NCI-H2029 treated with DMSO at 0.1 percent for 48 hours (cell line): ENCODE results near the gene C6orf89.
A peak's percentile ranks its signal among the peaks of the same experiment; 100 is the strongest.
"Not testable (repeated sequence)": the region's sequence is repeated elsewhere in the genome, so short reads cannot be mapped to it uniquely, and the experiment has no call there.

Source experiments
- DNase-seq: peaks from one replicate; lab custom pipeline; 2025; lab: John Stamatoyannopoulos, UW

C6orf89 gene

GRCh38 chr6:36947570-36948351, 62.0 kb downstream of the C6orf89 start:
- no peak for DNase-seq

DNA sequence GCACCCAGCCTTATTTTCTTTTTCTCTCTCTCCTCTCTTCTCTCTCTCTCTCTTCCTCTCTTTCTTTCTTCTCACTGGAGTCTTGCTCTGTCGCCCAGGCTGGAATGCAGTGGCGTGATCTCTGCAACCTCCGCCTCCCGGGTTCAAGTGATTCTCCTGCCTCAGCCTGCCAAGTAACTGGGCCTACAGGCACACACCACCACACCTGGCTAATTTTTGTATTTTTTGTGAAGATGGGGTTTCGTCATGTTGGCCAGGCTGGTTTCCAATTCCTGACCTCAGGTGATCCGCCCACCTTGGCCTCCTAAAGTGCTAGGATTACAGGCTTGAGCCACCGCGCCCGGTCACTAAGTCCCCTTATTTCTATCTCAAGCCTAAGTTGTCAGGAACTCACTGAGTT, 63.3 kb downstream of the C6orf89 start:
- not testable (repeated sequence) for DNase-seq

DNA sequence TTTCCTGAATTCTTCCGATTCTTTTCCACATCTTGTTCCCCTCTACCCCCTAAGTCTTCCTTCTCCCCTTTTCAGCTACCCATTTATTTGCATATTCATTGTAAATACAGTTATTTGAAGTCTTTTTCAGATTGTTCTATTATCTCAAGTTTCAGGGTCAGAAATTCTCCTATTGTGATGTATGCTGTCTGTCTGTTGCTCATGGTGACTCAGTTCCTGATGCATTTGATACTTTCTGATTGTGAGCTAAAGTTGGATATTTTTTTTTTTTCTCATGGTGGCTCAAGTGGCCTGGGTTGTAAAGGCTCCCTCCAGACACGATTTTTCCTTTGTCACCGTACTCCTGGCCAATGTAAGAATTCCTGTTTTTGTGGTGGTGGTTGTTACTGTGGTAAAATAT, 63.9 kb downstream of the C6orf89 start:
- DNase-seq = no peak

GRCh38 chr6:36953931-36954261, 68.1 kb downstream of the C6orf89 start:
- no peak for DNase-seq

DNA sequence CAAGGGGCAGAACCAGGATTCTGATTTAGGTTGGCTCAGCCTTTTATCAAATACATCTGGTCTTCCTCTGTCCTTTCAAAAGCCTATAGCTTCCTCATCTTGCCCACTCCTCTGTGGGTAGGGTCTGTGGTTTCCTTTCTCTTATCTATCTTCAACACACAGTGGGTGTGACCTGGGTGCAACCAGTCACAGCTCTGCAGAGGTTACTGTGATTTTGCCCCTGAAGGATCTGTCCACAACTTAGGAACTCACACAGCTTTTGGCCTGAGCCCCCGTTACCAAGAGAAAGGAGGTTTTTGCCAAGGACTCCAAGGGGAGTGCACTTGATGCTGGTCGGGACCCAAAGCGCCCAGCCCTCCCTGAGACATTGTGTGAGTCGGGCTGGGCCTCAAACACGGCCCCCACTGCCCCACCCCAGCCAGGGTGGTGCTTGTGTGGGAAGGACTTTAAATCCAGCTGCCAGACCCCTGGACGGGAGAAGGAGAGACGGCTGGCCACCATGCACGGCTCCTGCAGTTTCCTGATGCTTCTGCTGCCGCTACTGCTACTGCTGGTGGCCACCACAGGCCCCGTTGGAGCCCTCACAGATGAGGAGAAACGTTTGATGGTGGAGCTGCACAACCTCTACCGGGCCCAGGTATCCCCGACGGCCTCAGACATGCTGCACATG, 68.6 kb downstream of the C6orf89 start, which contains the start of gene PI16:
TSS of gene PI16 (plus strand) at position 477 of the 670 bp plus-strand sequence. CDS start at position 500, 23 bp downstream.
- DNase-seq = no peak

DNA sequence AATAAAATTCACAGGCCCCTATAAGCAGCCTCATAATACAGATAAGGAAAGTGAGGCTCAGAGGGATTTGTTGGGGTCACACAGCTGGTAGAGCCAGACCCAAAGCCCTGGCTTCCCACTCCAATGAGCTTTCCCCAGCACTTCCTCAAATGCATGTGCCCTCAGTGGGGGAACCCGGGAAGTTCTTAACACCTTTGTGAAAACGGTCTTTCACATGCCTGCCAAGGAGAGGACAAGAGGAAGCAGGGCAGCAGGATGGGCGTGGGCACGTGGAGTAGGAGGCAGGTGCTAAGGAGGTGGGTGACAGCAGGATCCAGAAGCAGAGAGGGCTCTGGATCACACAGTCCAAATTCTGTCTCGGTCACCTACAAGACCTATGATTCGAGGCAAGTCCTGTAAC, 69.4 kb downstream of the C6orf89 start:
- no peak for DNase-seq

DNA sequence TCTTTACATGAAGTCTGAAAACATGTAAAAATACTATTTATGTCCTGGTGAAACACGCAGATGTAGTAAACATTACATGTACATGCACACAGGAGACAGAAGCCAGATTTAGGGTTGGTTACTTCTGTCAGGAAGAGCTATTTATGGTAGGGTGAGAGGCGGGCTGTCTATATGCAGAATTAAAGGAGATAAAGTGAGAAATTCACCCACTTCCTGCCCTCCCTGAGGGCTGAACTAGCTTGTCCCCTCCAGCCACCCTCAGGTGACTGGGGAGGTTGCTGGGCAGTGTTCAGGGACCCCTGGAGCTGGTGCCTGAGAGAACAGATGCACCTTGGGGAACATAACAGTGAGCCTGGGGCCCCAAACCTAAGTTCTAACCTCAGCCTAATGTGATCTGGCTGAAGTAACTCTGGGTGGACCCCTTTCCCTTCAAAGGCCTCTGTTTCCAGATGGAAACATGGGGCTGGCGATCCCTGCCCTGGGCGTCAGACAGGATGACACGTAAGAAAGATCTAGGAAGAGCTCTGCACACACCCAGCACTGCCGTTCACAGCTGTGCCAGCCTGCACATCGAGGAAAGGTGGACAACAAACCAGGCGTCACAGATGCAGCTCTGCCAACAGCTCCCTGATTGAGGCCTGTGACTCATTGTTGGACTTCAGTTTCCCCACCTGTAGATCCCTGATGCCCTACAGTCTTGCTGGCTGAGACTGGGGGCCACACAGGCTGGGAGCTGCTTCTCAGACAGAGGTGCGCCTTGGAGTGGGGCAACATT, 70.1 kb downstream of the C6orf89 start:
- DNase-seq = no peak

DNA sequence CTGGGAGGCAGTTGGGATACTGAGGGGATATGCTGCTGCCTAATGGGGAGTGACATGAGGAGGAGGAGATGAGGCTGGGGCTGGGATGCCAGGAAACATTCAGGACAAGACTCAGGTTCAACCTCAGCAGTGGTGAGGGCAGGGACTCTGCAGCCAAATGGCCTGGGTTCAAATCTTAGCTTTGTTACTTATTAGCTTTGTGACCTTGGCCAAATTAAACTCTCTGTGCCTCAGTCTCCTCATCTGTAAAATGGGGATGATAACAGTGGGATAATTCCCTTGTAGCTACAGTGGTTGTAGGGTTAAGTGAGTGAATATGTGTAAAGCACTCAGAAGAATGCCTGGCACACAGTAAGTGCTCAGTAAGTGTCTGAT, 70.7 kb downstream of the C6orf89 start:
- DNase-seq = no peak

GRCh38 chr6:36957773-36958271, 72.1 kb downstream of the C6orf89 start:
- DNase-seq = no peak

- no peak for DNase-seq
Observed at GRCh38 chr6:36958775-36959554, 73.2 kb downstream of the C6orf89 start.

DNA sequence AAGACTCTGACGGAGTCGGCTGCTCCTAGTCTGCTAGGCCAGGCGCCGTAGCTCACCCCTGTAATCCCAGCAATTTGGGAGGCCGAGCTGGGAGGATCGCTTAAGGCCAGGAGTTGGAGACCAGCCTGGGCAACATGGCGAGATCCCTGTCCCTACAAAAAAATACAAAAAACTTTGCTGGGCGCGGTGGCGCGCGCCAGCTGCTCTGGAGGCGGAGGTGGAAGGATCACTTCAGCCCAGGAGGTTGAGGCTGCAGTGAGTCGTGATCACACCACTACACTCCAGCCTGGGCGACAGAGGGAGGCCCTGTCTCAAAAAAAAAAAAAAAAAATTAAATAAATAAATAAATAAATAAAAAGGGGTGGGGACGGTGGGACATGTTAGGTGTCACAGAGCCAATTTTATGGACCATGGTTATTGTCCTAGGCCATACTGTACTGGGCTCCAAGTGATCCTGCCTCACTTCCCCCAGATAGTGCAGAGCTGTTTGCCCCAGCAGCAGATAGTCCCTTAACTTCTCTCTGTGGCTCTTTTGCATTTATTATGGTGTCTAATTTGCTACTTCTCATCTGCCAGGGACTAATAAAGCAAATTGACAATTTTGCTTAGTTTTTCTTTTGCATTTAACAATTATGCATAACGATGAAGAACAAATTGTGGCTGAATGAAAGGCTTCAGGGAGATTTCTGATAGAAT, 74.0 kb downstream of the C6orf89 start:
- DNase-seq = no peak

- DNase-seq = no peak
Observed at GRCh38 chr6:36961441-36962435, 76.0 kb downstream of the C6orf89 start.

GRCh38 chr6:36962874-36963273, 77.1 kb downstream of the C6orf89 start:
- DNase-seq = no peak

DNA sequence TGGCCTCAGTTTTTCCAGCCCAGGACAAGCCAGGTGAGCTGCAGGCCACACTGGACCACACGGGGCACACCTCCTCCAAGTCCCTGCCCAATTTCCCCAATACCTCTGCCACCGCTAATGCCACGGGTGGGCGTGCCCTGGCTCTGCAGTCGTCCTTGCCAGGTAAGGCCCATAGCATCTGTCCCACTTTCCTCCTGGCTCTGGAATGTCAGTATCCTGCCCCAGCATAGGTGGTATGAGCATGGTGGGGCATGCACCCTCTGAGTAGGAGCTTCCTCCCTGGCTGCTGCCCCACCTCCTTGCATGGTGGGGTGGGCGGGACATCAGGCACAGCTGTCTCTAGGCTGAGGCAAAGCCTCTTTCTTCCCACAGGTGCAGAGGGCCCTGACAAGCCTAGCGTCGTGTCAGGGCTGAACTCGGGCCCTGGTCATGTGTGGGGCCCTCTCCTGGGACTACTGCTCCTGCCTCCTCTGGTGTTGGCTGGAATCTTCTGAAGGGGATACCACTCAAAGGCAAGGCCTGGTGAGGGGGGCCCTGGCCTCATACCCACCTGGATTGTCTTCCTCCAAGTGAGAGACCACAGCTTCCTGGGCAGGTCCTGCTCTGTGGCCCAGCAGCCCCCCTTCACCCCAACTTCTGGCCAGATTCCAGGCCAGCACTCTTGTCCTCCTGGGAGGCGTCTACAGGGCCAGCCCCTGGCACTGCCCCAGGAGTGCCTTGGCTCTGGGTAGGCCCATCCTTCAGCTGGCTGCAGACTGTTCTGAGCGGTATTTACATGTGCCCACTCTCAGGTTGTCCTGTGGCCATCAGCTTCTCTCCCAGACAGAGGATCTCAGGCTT, 77.9 kb downstream of the C6orf89 start:
- DNase-seq = peak; percentile 71

- DNase-seq = no peak
Observed at GRCh38 chr6:36964349-36964748, 78.6 kb downstream of the C6orf89 start.

DNA sequence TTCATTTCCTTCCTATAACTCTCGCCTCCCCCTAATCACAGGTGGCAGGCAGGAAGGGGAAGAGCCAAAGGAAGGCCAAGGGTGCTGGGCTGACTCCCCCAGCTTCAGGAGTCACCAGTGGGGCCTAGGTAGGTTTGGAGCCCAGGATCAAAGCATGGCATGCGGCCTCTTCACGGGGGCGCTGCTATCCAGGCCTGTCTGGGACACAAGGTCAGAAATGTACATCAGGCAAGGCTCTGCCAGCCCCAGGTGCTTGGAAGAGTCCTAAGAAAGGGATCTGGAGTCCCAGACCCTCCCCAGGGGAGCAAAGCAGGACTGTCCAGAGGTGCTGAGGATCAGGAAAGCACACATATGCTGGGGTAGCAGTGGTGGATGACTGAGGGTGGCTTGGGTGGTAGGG, 79.2 kb downstream of the C6orf89 start:
- DNase-seq = no peak

DNA sequence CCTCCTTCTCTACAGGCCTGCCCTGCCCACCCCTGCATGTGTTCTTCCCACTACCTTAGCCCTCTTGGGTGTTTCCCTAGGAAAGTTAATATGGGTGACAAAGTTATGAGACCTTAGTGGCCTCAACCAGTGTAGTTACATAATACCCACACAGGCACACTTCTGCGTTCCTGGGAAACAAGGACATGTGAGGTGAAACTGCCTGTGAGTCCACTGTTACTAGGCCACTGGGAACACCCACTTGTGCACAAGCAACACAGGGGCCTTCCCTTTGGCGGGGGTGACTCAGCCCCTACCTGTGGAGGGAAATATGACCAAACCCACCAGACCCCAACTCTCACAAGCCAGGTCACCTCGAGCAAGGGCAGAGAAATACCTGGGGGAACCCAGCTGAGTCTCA, 81.5 kb downstream of the C6orf89 start:
- no peak for DNase-seq

- no peak for DNase-seq
Observed at GRCh38 chr6:36967757-36968156, 82.0 kb downstream of the C6orf89 start.
